HUDEP-2 (cell line): ENCODE measurements around the gene CRIP3.

ENCODE experiments used
- DNase-seq, 76 experiments: peaks; one replicate each; lab custom pipeline; 2025; ENCODE audit not compliant: unreplicated experiment in 76 of 76; lab: John Stamatoyannopoulos, UW

The CRIP3 gene

GRCh38 chr6:43274916-43275597 is 33.6 kb downstream of the CRIP3 start:
- DNase-seq, result no peak

GRCh38 chr6:43274127-43274915 is 34.3 kb downstream of the CRIP3 start:
- no peak for DNase-seq

- no peak for DNase-seq
Measured at GRCh38 chr6:43273707-43274106, 34.9 kb downstream of the CRIP3 start.

GRCh38 chr6:43271944-43272343 is 36.7 kb downstream of the CRIP3 start:
- DNase-seq, result no peak

GRCh38 chr6:43271103-43271815 is 37.4 kb downstream of the CRIP3 start:
- no peak for DNase-seq

GRCh38 chr6:43269273-43270007 is 39.2 kb downstream of the CRIP3 start:
- DNase-seq, result peak in 35 of 76 experiments; percentile 14 to 53 (median 33)

GRCh38 chr6:43268782-43269272 is 39.8 kb downstream of the CRIP3 start:
- DNase-seq, result no peak

GRCh38 chr6:43268355-43268700 is 40.3 kb downstream of the CRIP3 start:
- DNase-seq, result no peak

GRCh38 chr6:43267619-43268354 is 40.8 kb downstream of the CRIP3 start:
- peak in 1 of 76 experiments; percentile 14 for DNase-seq

GRCh38 chr6:43265564-43265963 is 43.1 kb downstream of the CRIP3 start:
- DNase-seq, result no peak

DNA sequence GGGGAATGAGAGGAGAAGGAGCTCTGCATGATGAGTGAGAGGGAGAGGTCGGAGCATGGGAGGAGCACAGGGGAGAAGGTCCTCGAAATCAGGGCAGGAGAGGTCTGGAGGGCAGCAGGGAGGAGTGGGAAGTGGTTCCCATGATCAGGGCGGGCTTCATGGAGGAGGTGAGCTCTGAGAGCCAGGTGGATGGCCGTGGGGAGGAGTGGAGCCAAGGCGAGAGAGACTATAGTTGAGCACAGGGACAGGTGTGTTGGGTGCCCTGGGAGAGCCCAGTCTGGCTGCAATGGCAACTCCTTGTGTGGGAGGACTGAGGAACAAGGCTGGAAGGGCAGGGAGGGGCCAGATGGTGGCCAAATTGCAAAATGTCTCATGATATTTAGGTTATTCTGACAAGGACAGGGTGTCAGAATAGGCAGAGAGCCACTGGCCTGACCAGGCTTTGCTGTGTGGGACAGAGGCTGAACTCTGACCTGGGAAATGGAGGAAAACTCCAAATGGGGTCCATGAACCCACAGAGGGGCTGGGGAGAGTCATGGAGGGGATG is 44.0 kb downstream of the CRIP3 start:
- no peak for DNase-seq

- DNase-seq, result peak in 72 of 76 experiments; percentile 17 to 88 (median 70)
Measured at GRCh38 chr6:43263314-43264178, 45.1 kb downstream of the CRIP3 start.

DNA sequence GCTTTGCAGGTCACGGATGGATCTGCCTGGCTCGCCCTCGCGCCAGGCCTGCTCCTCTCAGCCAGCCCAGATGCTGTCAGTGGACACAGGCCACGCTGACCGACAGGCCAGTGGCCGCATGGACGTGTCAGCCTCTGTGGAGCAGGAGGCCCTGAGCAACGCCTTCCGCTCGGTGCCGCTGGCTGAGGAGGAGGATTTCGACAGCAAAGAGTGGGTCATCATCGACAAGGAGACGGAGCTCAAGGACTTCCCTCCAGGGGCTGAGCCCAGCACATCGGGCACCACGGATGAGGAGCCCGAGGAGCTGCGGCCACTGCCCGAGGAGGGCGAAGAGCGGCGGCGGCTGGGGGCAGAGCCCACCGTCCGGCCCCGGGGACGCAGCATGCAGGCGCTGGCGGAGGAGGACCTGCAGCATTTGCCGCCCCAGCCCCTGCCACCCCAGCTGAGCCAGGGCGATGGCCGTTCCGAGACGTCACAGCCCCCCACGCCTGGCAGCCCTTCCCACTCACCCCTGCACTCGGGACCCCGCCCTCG is 45.8 kb downstream of the CRIP3 start:
- no peak for DNase-seq

GRCh38 chr6:43262000-43262779 is 46.4 kb downstream of the CRIP3 start:
- DNase-seq, result no peak

GRCh38 chr6:43261198-43261597 is 47.4 kb downstream of the CRIP3 start:
- DNase-seq, result no peak

DNA sequence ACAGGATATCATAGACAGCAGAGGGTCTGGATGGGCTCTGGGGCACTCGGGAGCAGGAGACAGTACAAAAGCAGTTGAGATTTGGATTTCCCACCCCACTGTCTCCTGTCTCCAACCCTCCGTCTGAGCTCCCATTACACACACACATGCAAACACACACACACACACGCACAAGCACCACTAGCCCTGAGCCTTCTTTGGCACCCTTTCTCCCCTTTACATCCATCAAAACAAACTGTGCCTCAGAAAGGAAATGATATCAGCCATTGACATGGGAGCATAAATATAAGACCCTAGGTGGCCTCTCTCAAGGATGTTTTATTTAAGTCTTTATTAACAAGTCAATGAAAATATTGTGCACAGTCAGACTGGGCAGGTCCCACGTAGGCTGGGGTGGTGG is 47.8 kb downstream of the CRIP3 start:
- DNase-seq, result no peak

- no peak for DNase-seq
Measured at GRCh38 chr6:43258807-43259686, 49.6 kb downstream of the CRIP3 start.
